AG04450 (cell line): Measurements from ENCODE around the gene CCDC157. TPM values are rescaled to one million over a fixed set of nuclear protein-coding genes. Genes with fewer than 3 reads are reported as not detected.
A peak's percentile ranks its signal among the peaks of the same experiment; 100 is the strongest.

Experiments used
- CTCF ChIA-PET: fragments of 300-600, 350-600 bp; formaldehyde crosslinking; extraction: SDS; loops from one replicate; lab custom pipeline; 2022; ENCODE audit warnings: antibody characterized with exemption, inconsistent platforms; lab: Charles Lee
- POLR2A ChIA-PET: fragments of 350-600 bp; formaldehyde crosslinking; extraction: SDS; loops from one replicate; lab custom pipeline; 2021; ENCODE audit warnings: antibody characterized with exemption, inconsistent platforms; lab: Yijun Ruan, JAX
- DNase-seq: peaks from one replicate; pipeline ENCODE4 v3.0.0-alpha.2; 2011; ENCODE audit warnings: low read depth, low spot score
- H3K27ac ChIP-seq: one replicate; pipeline ENCODE4 v1.5.1; 2012; ENCODE audit warnings: low read depth, low read length, control low read depth
- H3K27me3 ChIP-seq: one replicate; pipeline ENCODE4 v1.6.0; 2012; ENCODE audit warnings: low read length; ENCODE audit not compliant: control insufficient read depth, insufficient read depth
- H3K4me3 ChIP-seq: 2 replicates; pipeline ENCODE4 v1.5.1; 2011; ENCODE audit warnings: mild to moderate bottlenecking, low read depth, low read length, control low read depth
- H3K9me3 ChIP-seq: 2 replicates; pipeline ENCODE4 v1.5.1; 2012; ENCODE audit warnings: low read length; ENCODE audit not compliant: control insufficient read depth, insufficient read depth
- polyA plus RNA-seq: library from polyadenylated mRNA; depleted of rRNA; stranded (reverse); fragments of >200 nt; gene quantifications from 2 replicates; pipeline ENCODE4 v1.2.3, GENCODE V29; 2011
- TF ChIP-seq, protein P1 (sequence below): IDR thresholded peaks from 2 replicates; pipeline ENCODE4 v1.5.1; 2011; ENCODE audit warnings: low read depth, low read length, control low read depth, inconsistent platforms

The CCDC157 gene
- polyA plus RNA-seq, 1 experiment: 1.6 TPM

DNA sequence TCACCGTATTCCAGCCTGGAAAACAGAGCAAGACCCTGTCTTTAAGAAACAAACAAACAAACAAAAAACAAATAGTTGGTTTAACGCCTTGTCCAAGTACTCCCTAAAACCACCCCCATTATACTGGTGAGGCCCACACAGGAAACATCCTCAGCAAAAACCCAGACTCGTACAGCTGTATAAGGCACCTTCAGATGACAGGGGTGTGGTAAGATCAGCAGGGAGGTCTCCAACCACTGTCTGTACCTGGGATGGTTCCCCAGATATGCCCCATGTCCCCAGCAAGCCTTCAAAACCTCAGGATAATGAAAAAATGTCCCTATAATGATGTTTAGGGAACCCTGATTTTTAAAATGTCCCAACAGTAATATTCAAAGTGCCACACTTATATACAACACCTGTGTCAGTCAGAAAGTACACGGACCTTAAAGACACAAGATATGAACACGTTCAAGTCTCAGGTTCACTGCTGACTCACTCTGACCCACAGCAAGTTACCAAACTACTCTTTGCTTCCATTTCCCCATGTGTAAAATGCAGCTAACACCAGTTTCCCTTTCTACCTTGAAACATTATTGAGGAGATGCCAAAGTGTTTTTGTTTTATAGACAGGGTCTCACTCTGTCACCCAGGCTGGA is 9.4 kb upstream of the CCDC157 start:
- Histone ChIP-seq H3K27ac (no peak overlapping the region), H3K27me3 (no peaks in the 10 kb centered on the region), H3K9me3 (no peaks in the 10 kb centered on the region), H3K4me3 (no peak overlapping the region)
- TF ChIP-seq, protein P1, sequence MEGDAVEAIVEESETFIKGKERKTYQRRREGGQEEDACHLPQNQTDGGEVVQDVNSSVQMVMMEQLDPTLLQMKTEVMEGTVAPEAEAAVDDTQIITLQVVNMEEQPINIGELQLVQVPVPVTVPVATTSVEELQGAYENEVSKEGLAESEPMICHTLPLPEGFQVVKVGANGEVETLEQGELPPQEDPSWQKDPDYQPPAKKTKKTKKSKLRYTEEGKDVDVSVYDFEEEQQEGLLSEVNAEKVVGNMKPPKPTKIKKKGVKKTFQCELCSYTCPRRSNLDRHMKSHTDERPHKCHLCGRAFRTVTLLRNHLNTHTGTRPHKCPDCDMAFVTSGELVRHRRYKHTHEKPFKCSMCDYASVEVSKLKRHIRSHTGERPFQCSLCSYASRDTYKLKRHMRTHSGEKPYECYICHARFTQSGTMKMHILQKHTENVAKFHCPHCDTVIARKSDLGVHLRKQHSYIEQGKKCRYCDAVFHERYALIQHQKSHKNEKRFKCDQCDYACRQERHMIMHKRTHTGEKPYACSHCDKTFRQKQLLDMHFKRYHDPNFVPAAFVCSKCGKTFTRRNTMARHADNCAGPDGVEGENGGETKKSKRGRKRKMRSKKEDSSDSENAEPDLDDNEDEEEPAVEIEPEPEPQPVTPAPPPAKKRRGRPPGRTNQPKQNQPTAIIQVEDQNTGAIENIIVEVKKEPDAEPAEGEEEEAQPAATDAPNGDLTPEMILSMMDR: no peak
- POLR2A ChIA-PET: no interaction called here
- CTCF ChIA-PET: no interaction called here
- no peak for DNase-seq

DNA sequence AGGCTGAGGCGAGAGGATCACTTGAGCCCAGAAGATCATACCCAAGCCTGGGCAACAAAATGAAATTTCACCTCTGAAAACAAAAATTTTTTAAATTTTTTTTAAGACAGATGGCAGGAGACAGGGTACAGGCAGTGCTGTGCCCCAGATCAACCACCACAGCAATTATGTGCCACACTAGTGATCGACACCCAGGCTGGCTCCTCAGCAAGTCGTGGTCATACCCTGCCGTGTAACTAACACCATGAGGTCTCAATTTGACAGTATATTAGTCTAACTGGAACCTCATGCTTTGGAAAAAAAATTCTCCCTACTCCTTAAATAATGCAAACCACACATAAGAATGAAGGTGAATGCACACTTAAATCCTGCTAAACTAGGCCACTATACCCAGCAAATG is 8.4 kb upstream of the CCDC157 start:
- ChIA-PET POLR2A (no interaction called here), CTCF (interaction anchor here (1.0 kb wide), 1 partner anchor 60 kb away, joined by 3 read pairs; no protein-coding TSS in a partner anchor)
- no peaks in the 10 kb centered on the region for H3K27me3 ChIP-seq
- DNase-seq: no peak
- H3K9me3 ChIP-seq: no peaks in the 10 kb centered on the region
- H3K4me3 ChIP-seq: no peak overlapping the region
- H3K27ac ChIP-seq: peak overlapping the region; percentile 52
- TF ChIP-seq, protein P1: no peak

DNA sequence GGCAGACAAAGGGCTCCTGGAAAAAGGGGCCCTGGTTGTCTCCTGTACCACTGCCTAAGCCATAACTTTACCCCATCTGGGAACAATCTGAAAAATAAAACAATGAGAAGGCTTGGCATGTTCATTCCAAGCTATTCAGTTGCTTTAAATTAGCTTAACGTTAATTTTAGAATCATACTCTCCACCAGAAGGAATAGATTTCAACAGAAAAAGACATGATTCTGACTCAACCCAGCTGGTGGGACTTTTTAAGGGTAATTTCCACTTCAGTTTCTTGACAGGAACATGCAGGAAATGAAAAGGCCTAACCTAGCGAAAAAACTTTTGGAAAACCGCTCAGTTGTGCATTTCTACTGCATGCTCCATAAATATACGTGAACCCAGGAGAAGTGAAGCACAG is 8.0 kb upstream of the CCDC157 start:
- no peak for DNase-seq
- ChIA-PET POLR2A (no interaction called here), CTCF (interaction anchor here (1.0 to 1.1 kb wide), 2 partner anchors 39 to 61 kb away, joined by 3 read pairs; no protein-coding TSS in a partner anchor)
- Histone ChIP-seq H3K27ac (peak overlapping the region; percentile 52), H3K27me3 (no peaks in the 10 kb centered on the region), H3K9me3 (no peaks in the 10 kb centered on the region), H3K4me3 (no peak overlapping the region)
- TF ChIP-seq, protein P1: no peak

DNA sequence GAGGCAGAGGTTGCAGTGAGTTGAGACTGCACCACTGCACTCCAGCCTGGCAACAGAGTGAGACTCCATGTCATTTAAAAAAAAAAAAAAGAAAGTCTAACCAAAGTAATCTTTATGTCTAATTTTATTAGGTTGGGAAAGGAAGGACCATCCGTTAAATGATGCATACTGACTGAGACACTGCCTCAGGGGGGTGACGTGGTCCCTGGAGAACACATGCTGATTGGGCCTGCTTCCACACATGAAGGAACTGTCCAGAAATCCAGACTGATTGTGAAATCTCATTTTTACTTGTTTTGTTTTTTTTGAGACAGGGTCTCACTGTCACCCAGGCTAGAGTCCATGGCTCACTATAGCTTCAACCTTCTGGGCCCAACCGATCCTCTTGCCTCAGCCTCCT is 5.6 kb upstream of the CCDC157 start:
- CTCF ChIA-PET: interaction anchor here (1.9 kb wide), 1 partner anchor 63 kb away, joined by 8 read pairs; no protein-coding TSS in a partner anchor

DNA sequence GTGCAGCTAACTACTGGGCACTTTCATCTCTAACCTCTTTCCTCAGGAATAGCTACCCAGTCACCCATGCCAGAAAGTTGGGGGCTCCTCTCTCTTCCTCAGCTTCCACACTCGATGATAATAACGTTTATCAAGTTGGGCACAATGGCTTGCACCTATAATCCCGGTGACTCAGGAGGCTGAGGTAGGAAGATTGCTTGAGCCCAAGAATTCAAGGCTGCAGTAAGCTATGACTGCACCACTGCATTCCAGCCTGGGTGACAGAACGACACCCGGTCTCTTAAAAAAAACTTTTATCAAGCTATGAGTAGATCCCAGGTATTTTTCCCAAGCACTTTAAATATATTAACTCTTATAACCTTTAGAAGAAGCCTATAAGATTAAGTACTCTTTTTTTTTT is 2.2 kb upstream of the CCDC157 start:
- ChIA-PET CTCF (interaction anchor here (0.7 kb wide), 1 partner anchor 99 kb away, joined by 3 read pairs; no protein-coding TSS in a partner anchor), POLR2A (interaction anchor here (1.4 kb wide), 1 partner anchor 27 kb away, joined by 5 read pairs; the partner anchor contains the start of gene TBC1D10A)
- Histone ChIP-seq H3K9me3 (no peaks in the 10 kb centered on the region), H3K4me3 (no peak overlapping the region), H3K27me3 (no peaks in the 10 kb centered on the region), H3K27ac (no peak overlapping the region)
- TF ChIP-seq, protein P1: no peak
- DNase-seq: no peak

More for the DNA sequence above, 5.6 kb upstream of the CCDC157 start:
- POLR2A ChIA-PET: interaction anchor here (1.2 kb wide), 1 partner anchor 34 kb away, joined by 3 read pairs; no protein-coding TSS in a partner anchor
- Histone ChIP-seq H3K27me3 (no peaks in the 10 kb centered on the region), H3K9me3 (no peaks in the 10 kb centered on the region), H3K27ac (peak overlapping the region; percentile 39), H3K4me3 (no peak overlapping the region)
- peak; percentile 15 for DNase-seq
- TF ChIP-seq, protein P1: no peak
